Osteoblast (primary cell): ENCODE measurements around the gene ELP4. TPM values are rescaled to one million over a fixed set of nuclear protein-coding genes. Genes with fewer than 3 reads are reported as not detected.
A peak's percentile ranks its signal among the peaks of the same experiment; 100 is the strongest.

Experiments
- DNase-seq: peaks from one replicate; pipeline ENCODE4 v3.0.0; 2011; ENCODE audit warnings: low spot score, mixed read lengths; ENCODE audit not compliant: insufficient read length; ENCODE audit errors: missing footprints
- H2AFZ ChIP-seq: 2 replicates; pipeline ENCODE4 v1.6.0; 2011; ENCODE audit warnings: mild to moderate bottlenecking, low read length
- H3K27ac ChIP-seq: 2 replicates; pipeline ENCODE4 v1.5.1; 2011; ENCODE audit warnings: mild to moderate bottlenecking, low read depth, low read length, moderate library complexity
- H3K27me3 ChIP-seq: 2 replicates; pipeline ENCODE4 v1.6.0; 2012; ENCODE audit warnings: mild to moderate bottlenecking, control low read depth, inconsistent platforms, low read length, moderate library complexity; ENCODE audit not compliant: insufficient read depth
- H3K36me3 ChIP-seq: 2 replicates; pipeline ENCODE4 v1.5.1; 2011; ENCODE audit warnings: mild to moderate bottlenecking, low read length, control low read depth, moderate library complexity; ENCODE audit not compliant: insufficient read depth
- H3K4me1 ChIP-seq: 2 replicates; pipeline ENCODE4 v1.5.1; 2011; ENCODE audit warnings: mild to moderate bottlenecking, low read length, control low read depth, moderate library complexity; ENCODE audit not compliant: insufficient read depth
- H3K4me2 ChIP-seq: 2 replicates; pipeline ENCODE4 v1.6.0; 2011; ENCODE audit warnings: mild to moderate bottlenecking, low read length; ENCODE audit not compliant: insufficient read depth
- H3K4me3 ChIP-seq: fragments of 200-600 bp; sonication (generic); 3 replicates; pipeline ENCODE4 v1.5.1; 2012; ENCODE audit warnings: mild to moderate bottlenecking, low read length, inconsistent platforms; ENCODE audit not compliant: insufficient read depth
- H3K79me2 ChIP-seq: 2 replicates; pipeline ENCODE4 v1.6.0; 2012; ENCODE audit warnings: mild to moderate bottlenecking, low read length, control low read depth, inconsistent platforms; ENCODE audit not compliant: insufficient read depth
- H3K9me3 ChIP-seq: 2 replicates; pipeline ENCODE4 v1.5.1; 2011; ENCODE audit warnings: low read depth, low read length, control low read depth
- H4K20me1 ChIP-seq: 2 replicates; pipeline ENCODE4 v1.6.0; 2012; ENCODE audit warnings: mild to moderate bottlenecking, low read length, control low read depth; ENCODE audit not compliant: insufficient read depth
- CTCF ChIP-seq: IDR thresholded peaks from 2 replicates; pipeline ENCODE4 v1.5.1; 2011; ENCODE audit warnings: mild to moderate bottlenecking, low read depth, low read length, moderate library complexity; ENCODE audit errors: extremely low read depth
- total RNA-seq: library from RNA; depleted of rRNA; stranded (reverse); fragments of >200 nt; gene quantifications from 2 replicates; pipeline ENCODE4 v1.2.3, GENCODE V29; 2012

ELP4 gene
- total RNA-seq, 1 donor = 16.3 TPM

- H3K9me3 ChIP-seq = no peaks in the 10 kb centered on the region
- H3K4me3 ChIP-seq = no peak overlapping the region
- TF ChIP-seq CTCF = no peak
- H4K20me1 ChIP-seq = no peaks in the 10 kb centered on the region
- no peak overlapping the region for H3K27ac ChIP-seq
- H3K4me2 ChIP-seq = no peak overlapping the region
- DNase-seq = no peak
- H3K36me3 ChIP-seq = no peaks in the 10 kb centered on the region
- H3K79me2 ChIP-seq = no peaks in the 10 kb centered on the region
- no peak overlapping the region for H2AFZ ChIP-seq
- no peaks in the 10 kb centered on the region for H3K4me1 ChIP-seq
- no peaks in the 10 kb centered on the region for H3K27me3 ChIP-seq
These were observed 25.9 kb downstream of the ELP4 start for GRCh38 chr11:31535479-31535878.

DNA sequence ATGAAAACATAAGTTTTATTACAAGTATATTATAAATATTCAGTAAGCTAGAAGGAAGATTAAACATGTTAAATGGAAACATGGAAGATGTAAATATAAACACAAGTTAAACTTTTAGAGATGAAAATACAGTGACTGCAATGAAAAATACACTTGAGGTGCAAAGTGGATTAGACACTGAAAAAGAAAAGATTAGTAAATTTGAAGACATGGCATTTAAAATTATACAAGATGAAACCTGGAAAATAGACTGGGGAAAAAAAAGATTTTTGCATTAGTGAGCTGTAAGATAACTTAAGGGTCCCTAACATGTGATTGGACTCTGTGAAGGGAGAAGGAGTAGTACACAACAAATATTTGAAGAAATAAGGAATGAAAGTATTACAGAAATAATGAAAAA is 33.3 kb downstream of the ELP4 start:
- no peak for TF ChIP-seq CTCF
- no peaks in the 10 kb centered on the region for H4K20me1 ChIP-seq
- no peaks in the 10 kb centered on the region for H3K9me3 ChIP-seq
- no peak overlapping the region for H3K4me3 ChIP-seq
- no peaks in the 10 kb centered on the region for H3K4me1 ChIP-seq
- H3K27me3 ChIP-seq = no peaks in the 10 kb centered on the region
- no peak overlapping the region for H3K27ac ChIP-seq
- H3K36me3 ChIP-seq = peaks cover 10% of the 10 kb centered on the region
- peak; percentile 45 for DNase-seq
- H3K79me2 ChIP-seq = no peaks in the 10 kb centered on the region
- no peak overlapping the region for H2AFZ ChIP-seq
- H3K4me2 ChIP-seq = no peak overlapping the region

GRCh38 chr11:31555938-31556337 is 46.4 kb downstream of the ELP4 start:
- no peak overlapping the region for H3K4me3 ChIP-seq
- no peak overlapping the region for H3K27ac ChIP-seq
- no peaks in the 10 kb centered on the region for H3K79me2 ChIP-seq
- H3K9me3 ChIP-seq = no peaks in the 10 kb centered on the region
- no peak overlapping the region for H2AFZ ChIP-seq
- no peak overlapping the region for H3K4me2 ChIP-seq
- no peaks in the 10 kb centered on the region for H4K20me1 ChIP-seq
- H3K36me3 ChIP-seq = no peaks in the 10 kb centered on the region
- H3K27me3 ChIP-seq = no peaks in the 10 kb centered on the region
- no peak for DNase-seq
- TF ChIP-seq CTCF = no peak
- no peaks in the 10 kb centered on the region for H3K4me1 ChIP-seq

DNA sequence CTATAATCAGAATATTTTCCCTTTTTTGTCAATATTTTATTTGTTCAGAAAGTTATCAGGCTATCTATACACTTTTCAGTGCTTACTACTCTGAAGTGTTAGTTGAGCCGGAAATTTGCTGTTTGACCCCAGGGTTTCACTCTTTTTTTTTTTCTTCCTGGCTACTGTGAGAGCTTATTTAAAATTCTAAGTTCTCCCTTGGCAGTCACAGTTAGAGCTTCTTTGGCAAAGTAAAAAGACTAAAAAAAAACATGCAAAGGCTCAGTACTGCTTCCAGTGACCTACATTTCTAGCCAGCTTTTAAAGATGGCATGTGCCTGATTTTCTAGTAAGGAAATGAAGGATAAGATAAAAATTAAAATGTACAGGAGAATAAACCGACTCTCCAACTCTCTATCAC is 48.4 kb downstream of the ELP4 start:
- Histone ChIP-seq H3K27me3 (no peaks in the 10 kb centered on the region), H3K9me3 (no peaks in the 10 kb centered on the region), H3K36me3 (no peaks in the 10 kb centered on the region), H3K27ac (no peak overlapping the region), H3K4me2 (no peak overlapping the region), H4K20me1 (no peaks in the 10 kb centered on the region), H3K4me3 (no peak overlapping the region), H3K79me2 (no peaks in the 10 kb centered on the region), H2AFZ (no peak overlapping the region), H3K4me1 (no peaks in the 10 kb centered on the region)
- DNase-seq = no peak
- no peak for TF ChIP-seq CTCF
